Osteocyte (in vitro differentiated cells): Measurements from ENCODE around the gene EIF4G3. TPM values are rescaled to one million over a fixed set of nuclear protein-coding genes. Genes with fewer than 3 reads are reported as not detected.
"Not testable (repeated sequence)": the region's sequence is repeated elsewhere in the genome, so short reads cannot be mapped to it uniquely, and the experiment has no call there.

Source experiments
- DNase-seq: peaks from one replicate; pipeline ENCODE4 v3.0.0; 2021; ENCODE audit warnings: mixed read lengths; ENCODE audit not compliant: unreplicated experiment; ENCODE audit errors: extremely low spot score
- H3K27ac Mint-ChIP-seq: one replicate; pipeline ENCODE4 v1.8.0; 2021; ENCODE audit warnings: mild to moderate bottlenecking, mixed read lengths; ENCODE audit not compliant: unreplicated experiment
- H3K27me3 Mint-ChIP-seq: one replicate; pipeline ENCODE4 v1.8.0; 2021; ENCODE audit warnings: mixed read lengths; ENCODE audit not compliant: unreplicated experiment
- H3K36me3 Mint-ChIP-seq: one replicate; pipeline ENCODE4 v1.8.0; 2021; ENCODE audit warnings: mixed read lengths; ENCODE audit not compliant: unreplicated experiment
- H3K4me1 Mint-ChIP-seq: one replicate; pipeline ENCODE4 v1.8.0; 2021; ENCODE audit warnings: mixed read lengths; ENCODE audit not compliant: unreplicated experiment
- H3K4me3 Mint-ChIP-seq: one replicate; pipeline ENCODE4 v1.8.0; 2021; ENCODE audit warnings: mild to moderate bottlenecking, moderate library complexity, mixed read lengths; ENCODE audit not compliant: unreplicated experiment
- H3K9me3 Mint-ChIP-seq: one replicate; pipeline ENCODE4 v1.8.0; 2021; ENCODE audit warnings: mixed read lengths; ENCODE audit not compliant: unreplicated experiment
- total RNA-seq: library from RNA; stranded (reverse); gene quantifications from 2 replicates; pipeline ENCODE4 v1.2.1, GENCODE V29; 2021
- TF ChIP-seq, protein P1 (sequence below): fragments of 200-600 bp; sonication (generic); IDR thresholded peaks from 2 replicates; pipeline ENCODE4 v1.5.0; 2021; ENCODE audit warnings: antibody characterized with exemption, mild to moderate bottlenecking, moderate library complexity

EIF4G3 gene
- total RNA-seq, 1 donor from 2014 or later = 81.9 TPM

DNA sequence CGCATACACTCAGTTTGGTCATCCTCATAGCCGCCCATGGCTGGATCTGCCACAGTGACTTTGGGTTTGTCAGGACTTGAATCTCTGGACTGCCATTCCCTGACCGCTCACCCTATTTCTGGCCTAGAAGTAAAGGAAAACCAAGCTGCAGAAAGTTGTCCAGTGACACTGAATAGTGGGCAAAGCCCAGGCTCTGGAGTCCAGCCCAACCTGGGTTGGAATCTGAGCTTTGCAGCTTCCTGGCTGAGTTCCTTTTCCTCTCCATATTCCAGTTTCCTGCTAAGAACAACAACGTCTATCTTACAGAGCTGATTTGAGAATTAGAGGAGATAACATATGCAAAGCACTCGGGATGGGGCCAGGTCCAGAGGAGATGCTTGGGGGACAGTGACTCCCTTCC lies 15.6 kb upstream of the EIF4G3 start:
- no peak for DNase-seq
- Mint-ChIP-seq H3K27me3 (no peaks in the 10 kb centered on the region), H3K4me1 (peaks cover 13% of the 10 kb centered on the region), H3K9me3 (no peaks in the 10 kb centered on the region), H3K4me3 (no peak overlapping the region), H3K36me3 (no peaks in the 10 kb centered on the region), H3K27ac (no peak overlapping the region)
- TF ChIP-seq, protein P1, sequence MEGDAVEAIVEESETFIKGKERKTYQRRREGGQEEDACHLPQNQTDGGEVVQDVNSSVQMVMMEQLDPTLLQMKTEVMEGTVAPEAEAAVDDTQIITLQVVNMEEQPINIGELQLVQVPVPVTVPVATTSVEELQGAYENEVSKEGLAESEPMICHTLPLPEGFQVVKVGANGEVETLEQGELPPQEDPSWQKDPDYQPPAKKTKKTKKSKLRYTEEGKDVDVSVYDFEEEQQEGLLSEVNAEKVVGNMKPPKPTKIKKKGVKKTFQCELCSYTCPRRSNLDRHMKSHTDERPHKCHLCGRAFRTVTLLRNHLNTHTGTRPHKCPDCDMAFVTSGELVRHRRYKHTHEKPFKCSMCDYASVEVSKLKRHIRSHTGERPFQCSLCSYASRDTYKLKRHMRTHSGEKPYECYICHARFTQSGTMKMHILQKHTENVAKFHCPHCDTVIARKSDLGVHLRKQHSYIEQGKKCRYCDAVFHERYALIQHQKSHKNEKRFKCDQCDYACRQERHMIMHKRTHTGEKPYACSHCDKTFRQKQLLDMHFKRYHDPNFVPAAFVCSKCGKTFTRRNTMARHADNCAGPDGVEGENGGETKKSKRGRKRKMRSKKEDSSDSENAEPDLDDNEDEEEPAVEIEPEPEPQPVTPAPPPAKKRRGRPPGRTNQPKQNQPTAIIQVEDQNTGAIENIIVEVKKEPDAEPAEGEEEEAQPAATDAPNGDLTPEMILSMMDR = no peak

DNA sequence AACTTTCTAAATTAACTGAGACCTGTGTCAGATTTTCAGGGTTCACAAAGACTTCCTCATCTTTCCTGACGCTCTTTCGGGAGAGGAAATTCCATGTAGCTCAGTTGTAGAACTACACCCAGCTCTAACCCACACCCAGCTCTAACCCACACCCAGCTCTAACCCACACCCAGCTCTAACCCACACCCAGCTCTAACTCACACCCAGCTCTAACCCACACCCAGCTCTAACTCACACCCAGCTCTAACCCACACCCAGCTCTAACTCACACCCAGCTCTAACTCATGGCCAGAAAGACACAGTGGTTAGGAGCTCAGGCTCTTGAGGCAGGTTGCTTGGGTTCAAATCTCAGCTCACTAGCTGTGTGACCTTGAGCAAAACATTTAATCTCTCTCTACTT lies 14.1 kb upstream of the EIF4G3 start:
- H3K4me3 Mint-ChIP-seq, H3K36me3 Mint-ChIP-seq, H3K27ac Mint-ChIP-seq, DNase-seq, H3K27me3 Mint-ChIP-seq, H3K9me3 Mint-ChIP-seq: not testable (repeated sequence)
- peaks cover 13% of the 10 kb centered on the region for H3K4me1 Mint-ChIP-seq

DNA sequence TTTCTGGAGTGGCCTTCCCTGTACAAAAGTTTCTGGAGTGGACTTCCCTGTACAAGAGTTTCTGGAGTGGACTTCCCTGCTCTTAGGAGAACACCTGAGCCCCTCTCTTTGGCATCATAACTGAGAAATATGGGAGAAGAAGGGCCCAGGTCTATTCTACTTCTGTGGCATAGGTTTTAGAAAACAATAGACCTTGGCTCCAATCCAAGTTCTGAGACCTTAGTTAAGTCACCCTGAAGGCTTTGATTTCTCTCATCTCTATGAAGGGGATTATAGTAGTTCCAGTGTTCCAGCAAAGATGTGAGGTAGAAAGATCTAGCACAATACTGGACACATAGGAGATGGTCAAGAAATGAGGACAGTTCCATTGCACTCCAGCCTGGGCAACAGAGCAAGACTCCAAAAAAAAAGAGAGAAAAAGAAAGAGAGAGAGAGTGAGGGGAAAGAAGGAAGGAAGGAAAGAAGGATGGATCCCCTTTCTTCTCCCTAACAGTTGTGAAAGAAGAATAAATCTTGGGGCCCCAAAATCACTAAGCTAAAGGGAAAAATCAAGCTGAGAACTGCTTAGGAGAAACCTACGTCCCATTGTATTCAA lies 13.3 kb upstream of the EIF4G3 start:
- Mint-ChIP-seq H3K4me3 (no peak overlapping the region), H3K9me3 (no peaks in the 10 kb centered on the region), H3K36me3 (no peaks in the 10 kb centered on the region), H3K27ac (no peak overlapping the region), H3K4me1 (peaks cover 11% of the 10 kb centered on the region), H3K27me3 (no peaks in the 10 kb centered on the region)
- TF ChIP-seq, protein P1 = no peak
- no peak for DNase-seq

DNA sequence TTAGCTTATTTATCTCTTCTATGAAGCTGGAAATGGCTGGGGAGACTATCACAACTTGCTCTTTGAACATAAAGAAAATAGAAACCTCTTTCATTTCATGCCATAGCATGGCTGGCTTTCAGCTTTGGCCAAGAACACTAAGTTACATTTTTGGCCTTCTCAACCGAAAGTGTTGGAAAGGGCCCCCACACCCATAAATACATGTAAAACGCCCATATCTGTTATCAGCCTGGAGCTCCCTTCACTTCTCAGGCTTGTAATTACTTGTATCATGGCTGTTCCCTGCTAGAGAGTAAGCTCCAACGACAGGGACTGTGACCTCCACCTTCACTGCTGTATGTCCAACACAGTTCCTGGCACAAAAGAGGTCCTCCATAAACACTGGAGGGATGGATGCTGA lies 12.7 kb upstream of the EIF4G3 start:
- TF ChIP-seq, protein P1 = no peak
- peaks cover 9% of the 10 kb centered on the region for H3K4me1 Mint-ChIP-seq
- no peak for DNase-seq
- H3K27me3 Mint-ChIP-seq = no peaks in the 10 kb centered on the region
- H3K9me3 Mint-ChIP-seq = no peaks in the 10 kb centered on the region
- H3K4me3 Mint-ChIP-seq = no peak overlapping the region
- no peak overlapping the region for H3K27ac Mint-ChIP-seq
- no peaks in the 10 kb centered on the region for H3K36me3 Mint-ChIP-seq

DNA sequence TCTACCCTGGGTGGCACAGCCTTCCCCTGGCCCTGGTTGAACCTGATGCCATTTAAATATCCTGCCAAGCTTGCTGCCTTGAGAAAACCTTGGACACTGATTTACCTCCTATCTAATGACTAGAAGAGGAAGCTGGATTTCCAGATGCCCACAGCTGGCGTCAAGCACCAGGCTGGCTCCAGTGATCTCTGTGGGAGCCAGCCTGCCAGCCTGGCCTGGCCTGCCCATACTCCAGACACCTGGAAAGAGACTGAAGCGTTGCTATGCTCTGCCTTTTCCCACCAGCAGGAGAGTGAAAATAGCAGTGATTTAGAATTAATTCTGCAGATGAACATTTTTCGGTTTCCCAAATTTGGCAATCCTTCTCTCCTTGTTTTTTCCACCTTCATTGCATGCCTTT lies 11.5 kb upstream of the EIF4G3 start:
- H3K36me3 Mint-ChIP-seq = no peaks in the 10 kb centered on the region
- TF ChIP-seq, protein P1 = no peak
- H3K9me3 Mint-ChIP-seq = no peaks in the 10 kb centered on the region

More for the DNA sequence above, 11.5 kb upstream of the EIF4G3 start:
- DNase-seq = no peak
- no peaks in the 10 kb centered on the region for H3K27me3 Mint-ChIP-seq
- H3K4me1 Mint-ChIP-seq = peaks cover 9% of the 10 kb centered on the region
- H3K27ac Mint-ChIP-seq = no peak overlapping the region
- no peak overlapping the region for H3K4me3 Mint-ChIP-seq
